PC-9 (cell line): ENCODE measurements around the gene PDHB. TPM values are rescaled to one million over a fixed set of nuclear protein-coding genes. Genes with fewer than 3 reads are reported as not detected.

ENCODE experiments used
- BruUV-seq: library from RNA; stranded (reverse); fragments of 400-500 nt; replicated peaks from 2 replicates; lab custom pipeline; 2021; lab: Mats Ljungman, UMichigan
- CTCF ChIA-PET: fragments of 300-600 bp; sonication (Branson Sonifier 250); formaldehyde crosslinking; loops from one replicate; lab custom pipeline; 2022; ENCODE audit warnings: antibody characterized with exemption; lab: Charles Lee
- POLR2A ChIA-PET: fragments of 300-600 bp; sonication (Branson Sonifier 250); formaldehyde crosslinking; loops from one replicate; lab custom pipeline; 2022; ENCODE audit warnings: antibody characterized with exemption; ENCODE audit not compliant: unreplicated experiment; lab: Charles Lee
- DNase-seq, 2 experiments: peaks; one replicate each; pipeline versions ENCODE4 v3.0.0 to v3.0.0-alpha.2; 2015 to 2022; ENCODE audit warnings: mixed read lengths in 1 of 2
- H2AFZ ChIP-seq: fragments of 200-600 bp; sonication (generic); 2 replicates; pipeline ENCODE4 v1.8.1; 2017; ENCODE audit warnings: antibody characterized with exemption
- H3F3A ChIP-seq: fragments of 200-600 bp; sonication (generic); 2 replicates; pipeline ENCODE4 v1.8.1; 2017; ENCODE audit warnings: antibody characterized with exemption, mild to moderate bottlenecking, low read depth; ENCODE audit not compliant: insufficient read depth
- H3K27ac ChIP-seq: fragments of 200-600 bp; sonication (generic); 2 replicates; pipeline ENCODE4 v1.6.1; 2016; ENCODE audit warnings: mixed run types
- H3K27me3 ChIP-seq: fragments of 200-600 bp; sonication (generic); 2 replicates; pipeline ENCODE4 v1.6.1; 2016; ENCODE audit warnings: low read depth, mixed run types; ENCODE audit not compliant: insufficient read depth
- H3K36me3 ChIP-seq: fragments of 200-600 bp; sonication (generic); 2 replicates; pipeline ENCODE4 v1.6.1; 2016; ENCODE audit warnings: low read depth, mixed run types
- H3K4me1 ChIP-seq: fragments of 200-600 bp; sonication (generic); replicated peaks from 2 replicates; pipeline ENCODE4 v1.6.1; 2016; ENCODE audit warnings: mixed run types; ENCODE audit not compliant: insufficient read depth
- H3K4me2 ChIP-seq: fragments of 200-600 bp; sonication (generic); 2 replicates; pipeline ENCODE4 v1.6.1; 2017; ENCODE audit warnings: mixed run types
- H3K4me3 ChIP-seq: fragments of 200-600 bp; sonication (generic); 2 replicates; pipeline ENCODE4 v1.6.1; 2016; ENCODE audit warnings: mixed run types
- H3K79me2 ChIP-seq: fragments of 200-600 bp; sonication (generic); 2 replicates; pipeline ENCODE4 v1.6.1; 2017; ENCODE audit warnings: low read depth, mixed run types
- H3K9me2 ChIP-seq: fragments of 200-600 bp; sonication (generic); 2 replicates; pipeline ENCODE4 v1.8.1; 2017; ENCODE audit warnings: mild to moderate bottlenecking; ENCODE audit not compliant: insufficient read depth
- H3K9me3 ChIP-seq: fragments of 200-600 bp; sonication (generic); 2 replicates; pipeline ENCODE4 v1.8.1; 2016; ENCODE audit warnings: low read depth; ENCODE audit not compliant: insufficient read depth
- H4K20me1 ChIP-seq: fragments of 200-600 bp; sonication (generic); 2 replicates; pipeline ENCODE4 v1.8.1; 2017; ENCODE audit not compliant: insufficient read depth
- CTCF ChIP-seq: fragments of 200-600 bp; sonication (generic); conservative IDR thresholded peaks from 2 replicates; pipeline ENCODE4 v1.6.1; 2017; ENCODE audit warnings: mixed run types, antibody characterized with exemption, mild to moderate bottlenecking, moderate library complexity
- EZH2 ChIP-seq: fragments of 200-600 bp; sonication (generic); IDR thresholded peaks from 2 replicates; pipeline ENCODE4 v1.8.0; 2017; ENCODE audit warnings: antibody characterized with exemption, low read depth
- intact Hi-C: fragments of 100-400 bp; cut with micrococcal nuclease; formaldehyde crosslinking; loops from one replicate; pipeline ENCODE4 v1.10.0; 2022; ENCODE audit not compliant: unreplicated experiment
- total RNA-seq: library from RNA; stranded (reverse); gene quantifications from 2 replicates; pipeline ENCODE4 v1.2.3, GENCODE V29; 2021

PDHB gene
- total RNA-seq, 1 experiment from 2014 or later: 69.8 TPM

- intact Hi-C loops: loop anchor here (5.0 kb wide), 1 partner anchor 51 kb away; the partner anchor contains the start of gene PXK
- no peak for DNase-seq
- Histone ChIP-seq H3F3A (peaks cover 8% of the 10 kb centered on the region; the same call in 1 of the 2 replicates), H3K27ac (no peak overlapping the region), H2AFZ (no peak overlapping the region), H3K9me3 (no peaks in the 10 kb centered on the region), H4K20me1 (no peaks in the 10 kb centered on the region), H3K4me2 (peak overlapping the region; percentile 31; the same call in 1 of the 2 replicates), H3K36me3 (peaks cover 4% of the 10 kb centered on the region; the same call in 1 of the 2 replicates), H3K79me2 (no peaks in the 10 kb centered on the region), H3K4me3 (no peak overlapping the region), H3K4me1 (peaks cover 7% of the 10 kb centered on the region), H3K27me3 (no peaks in the 10 kb centered on the region), H3K9me2 (no peaks in the 10 kb centered on the region)
- ChIA-PET POLR2A (interaction anchor here (0.7 kb wide), 2 partner anchors 18 to 130 kb away, joined by 3 to 5 read pairs; no protein-coding TSS in a partner anchor), CTCF (no interaction called here)
- no peak for TF ChIP-seq EZH2
- TF ChIP-seq CTCF: no peak
- no TSS peak for BruUV-seq
These were observed 50.2 kb downstream of the PDHB start for GRCh38 chr3:58383476-58383875.

GRCh38 chr3:58379351-58380073 lies 54.1 kb downstream of the PDHB start:
- ChIA-PET CTCF (interaction anchor here (0.6 kb wide), 2 partner anchors 9 to 191 kb away, joined by 3 to 5 read pairs; no protein-coding TSS in a partner anchor), POLR2A (no interaction called here)
- no peaks in the 10 kb centered on the region for H4K20me1 ChIP-seq
- DNase-seq: no peak
- no peak for TF ChIP-seq EZH2
- no peak for TF ChIP-seq CTCF
- H3K9me2 ChIP-seq: no peaks in the 10 kb centered on the region
- no peak overlapping the region for H2AFZ ChIP-seq
- BruUV-seq: no TSS peak
- peaks cover 7% of the 10 kb centered on the region for H3K4me1 ChIP-seq
- no peaks in the 10 kb centered on the region for H3K9me3 ChIP-seq
- H3F3A ChIP-seq: peaks cover 8% of the 10 kb centered on the region; the same call in 1 of the 2 replicates
- no peak overlapping the region for H3K4me3 ChIP-seq
- H3K79me2 ChIP-seq: no peaks in the 10 kb centered on the region
- intact Hi-C loops: loop anchor here (5.0 kb wide), 1 partner anchor 47 kb away; the partner anchor contains the start of gene PXK
- H3K4me2 ChIP-seq: no peak overlapping the region
- H3K27ac ChIP-seq: no peak overlapping the region
- H3K27me3 ChIP-seq: no peaks in the 10 kb centered on the region
- peaks cover 4% of the 10 kb centered on the region; the same call in 1 of the 2 replicates for H3K36me3 ChIP-seq

- Histone ChIP-seq H4K20me1 (no peaks in the 10 kb centered on the region), H3K36me3 (peaks cover 4% of the 10 kb centered on the region; the same call in 1 of the 2 replicates), H3K27me3 (no peaks in the 10 kb centered on the region), H3K79me2 (no peaks in the 10 kb centered on the region), H2AFZ (no peak overlapping the region), H3K4me3 (no peak overlapping the region), H3K9me2 (no peaks in the 10 kb centered on the region), H3F3A (no peaks in the 10 kb centered on the region), H3K27ac (no peak overlapping the region), H3K4me1 (no peaks in the 10 kb centered on the region), H3K9me3 (no peaks in the 10 kb centered on the region), H3K4me2 (no peak overlapping the region)
- POLR2A ChIA-PET: interaction anchor here (0.6 kb wide), 1 partner anchor 109 kb away, joined by 7 read pairs; no protein-coding TSS in a partner anchor
- no TSS peak for BruUV-seq
- no peak for DNase-seq
- no peak for TF ChIP-seq CTCF
- TF ChIP-seq EZH2: no peak
- CTCF ChIA-PET: no interaction called here
- intact Hi-C loops: no loop called here
These were observed 55.9 kb downstream of the PDHB start for GRCh38 chr3:58377750-58378149.

Other genes with a start within 250 kb of the PDHB start
- gene DNASE1L3, start 222.9 kb downstream of the PDHB start, total RNA-seq: not detected in 2 replicates
- gene ABHD6, start 196.0 kb downstream of the PDHB start, total RNA-seq: 6.5 and 6.7 TPM in 2 replicates
- gene RPP14, start 127.6 kb downstream of the PDHB start, total RNA-seq: 13.2 and 13.8 TPM in 2 replicates
- 6.2 and 7.4 TPM in 2 replicates for gene HTD2, start 127.3 kb downstream of the PDHB start, total RNA-seq
- gene PXK, start 100.9 kb downstream of the PDHB start, total RNA-seq: 3.3 and 4.4 TPM in 2 replicates
- 7.8 and 10.3 TPM in 2 replicates for gene KCTD6, start 58.3 kb upstream of the PDHB start, total RNA-seq
- 2.8 and 3.5 TPM in 2 replicates for gene ACOX2, start 103.4 kb upstream of the PDHB start, total RNA-seq
- not detected in 2 replicates for gene FAM107A, start 143.6 kb upstream of the PDHB start, total RNA-seq
- not detected in 2 replicates for gene FAM3D, start 232.9 kb upstream of the PDHB start, total RNA-seq